Progenitor cell of endocrine pancreas (in vitro differentiated cells): Measurements from ENCODE around the gene C1orf87. TPM values are rescaled to one million over a fixed set of nuclear protein-coding genes. Genes with fewer than 3 reads are reported as not detected.

Experiments used
- DNase-seq: peaks from one replicate; pipeline ENCODE4 v3.0.0; 2021; ENCODE audit warnings: low spot score; ENCODE audit not compliant: unreplicated experiment
- H3K27ac Mint-ChIP-seq: 2 replicates; pipeline ENCODE4 v1.8.0; 2021; ENCODE audit warnings: mild to moderate bottlenecking, moderate library complexity, mixed read lengths
- H3K27me3 Mint-ChIP-seq: 2 replicates; pipeline ENCODE4 v1.8.0; 2021; ENCODE audit warnings: mixed read lengths
- H3K36me3 Mint-ChIP-seq: 2 replicates; pipeline ENCODE4 v1.8.0; 2022; ENCODE audit warnings: mixed read lengths; ENCODE audit not compliant: insufficient read depth
- H3K4me1 Mint-ChIP-seq: 2 replicates; pipeline ENCODE4 v1.8.0; 2021; ENCODE audit warnings: low read depth, mixed read lengths
- H3K4me3 Mint-ChIP-seq: 2 replicates; pipeline ENCODE4 v1.8.0; 2021; ENCODE audit warnings: low read depth, mild to moderate bottlenecking, moderate library complexity, mixed read lengths
- H3K9me3 Mint-ChIP-seq: 2 replicates; pipeline ENCODE4 v1.8.0; 2021; ENCODE audit warnings: low read depth, mixed read lengths
- total RNA-seq: library from RNA; stranded (reverse); gene quantifications from 2 replicates; pipeline ENCODE4 v1.2.1, GENCODE V29; 2021
- TF ChIP-seq, protein P1 (sequence below): fragments of 200-600 bp; sonication (generic); IDR thresholded peaks from one replicate; pipeline ENCODE4 v1.5.0; 2021; ENCODE audit warnings: antibody characterized with exemption, mild to moderate bottlenecking; ENCODE audit not compliant: unreplicated experiment

Gene C1orf87
- total RNA-seq, 1 donor from 2014 or later, result not detected

GRCh38 chr1:60031146-60031545, 42.4 kb downstream of the C1orf87 start:
- TF ChIP-seq, protein P1, sequence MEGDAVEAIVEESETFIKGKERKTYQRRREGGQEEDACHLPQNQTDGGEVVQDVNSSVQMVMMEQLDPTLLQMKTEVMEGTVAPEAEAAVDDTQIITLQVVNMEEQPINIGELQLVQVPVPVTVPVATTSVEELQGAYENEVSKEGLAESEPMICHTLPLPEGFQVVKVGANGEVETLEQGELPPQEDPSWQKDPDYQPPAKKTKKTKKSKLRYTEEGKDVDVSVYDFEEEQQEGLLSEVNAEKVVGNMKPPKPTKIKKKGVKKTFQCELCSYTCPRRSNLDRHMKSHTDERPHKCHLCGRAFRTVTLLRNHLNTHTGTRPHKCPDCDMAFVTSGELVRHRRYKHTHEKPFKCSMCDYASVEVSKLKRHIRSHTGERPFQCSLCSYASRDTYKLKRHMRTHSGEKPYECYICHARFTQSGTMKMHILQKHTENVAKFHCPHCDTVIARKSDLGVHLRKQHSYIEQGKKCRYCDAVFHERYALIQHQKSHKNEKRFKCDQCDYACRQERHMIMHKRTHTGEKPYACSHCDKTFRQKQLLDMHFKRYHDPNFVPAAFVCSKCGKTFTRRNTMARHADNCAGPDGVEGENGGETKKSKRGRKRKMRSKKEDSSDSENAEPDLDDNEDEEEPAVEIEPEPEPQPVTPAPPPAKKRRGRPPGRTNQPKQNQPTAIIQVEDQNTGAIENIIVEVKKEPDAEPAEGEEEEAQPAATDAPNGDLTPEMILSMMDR, result no peak
- DNase-seq, result no peak
- Mint-ChIP-seq H3K36me3 (no peaks in the 10 kb centered on the region), H3K4me1 (peaks cover 8% of the 10 kb centered on the region), H3K4me3 (no peak overlapping the region), H3K27me3 (no peaks in the 10 kb centered on the region), H3K9me3 (no peaks in the 10 kb centered on the region), H3K27ac (no peak overlapping the region)

DNA sequence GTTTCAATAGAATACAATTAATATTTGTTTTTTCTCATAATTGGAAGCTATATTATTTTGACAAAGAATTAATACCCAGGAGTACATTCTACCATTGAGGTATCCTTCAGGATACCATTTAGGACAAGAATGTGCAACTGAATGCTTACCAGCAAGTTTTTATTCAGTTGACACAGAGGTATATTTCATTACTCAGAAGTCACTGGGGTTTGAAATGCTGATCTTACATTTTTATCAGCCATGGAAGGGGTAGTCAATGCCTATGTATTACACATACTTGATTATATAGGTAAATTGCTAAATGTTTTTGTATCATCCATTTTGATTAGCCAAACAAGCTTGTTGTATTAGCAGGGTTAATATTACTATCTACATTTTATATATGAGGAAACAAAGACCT, 48.0 kb downstream of the C1orf87 start:
- H3K4me1 Mint-ChIP-seq, result no peaks in the 10 kb centered on the region
- H3K36me3 Mint-ChIP-seq, result no peaks in the 10 kb centered on the region
- no peak for DNase-seq
- peaks cover 4% of the 10 kb centered on the region for H3K27me3 Mint-ChIP-seq
- H3K27ac Mint-ChIP-seq, result no peak overlapping the region
- H3K4me3 Mint-ChIP-seq, result no peak overlapping the region
- TF ChIP-seq, protein P1, result no peak
- H3K9me3 Mint-ChIP-seq, result no peaks in the 10 kb centered on the region

GRCh38 chr1:60017508-60018205, 55.9 kb downstream of the C1orf87 start:
- Mint-ChIP-seq H3K27me3 (no peaks in the 10 kb centered on the region), H3K4me3 (no peak overlapping the region), H3K27ac (no peak overlapping the region)

DNA sequence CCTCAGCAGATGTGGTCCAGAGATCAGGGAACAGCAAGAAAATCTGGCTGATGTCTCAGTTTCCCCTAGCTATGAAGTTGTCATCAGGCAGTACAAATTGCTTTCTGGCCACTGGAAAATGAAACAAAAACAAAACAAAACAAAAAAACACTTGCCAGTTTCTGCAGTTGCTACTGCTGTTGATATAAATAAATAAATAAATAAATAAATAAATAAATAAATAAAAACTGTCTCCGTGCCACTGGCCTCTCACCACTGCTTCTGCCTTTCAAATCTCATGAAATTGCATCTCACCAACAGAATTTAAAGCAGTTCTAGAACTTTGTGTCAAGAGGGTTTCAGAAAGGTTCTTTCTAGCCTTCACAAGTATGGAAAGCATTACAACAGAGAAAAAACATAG, 62.9 kb downstream of the C1orf87 start:
- Mint-ChIP-seq H3K9me3 (peaks cover 4% of the 10 kb centered on the region), H3K36me3 (no peaks in the 10 kb centered on the region), H3K4me1 (no peaks in the 10 kb centered on the region), H3K4me3 (no peak overlapping the region), H3K27me3 (no peaks in the 10 kb centered on the region), H3K27ac (no peak overlapping the region)
- TF ChIP-seq, protein P1, result no peak
- DNase-seq, result no peak

More at GRCh38 chr1:60017508-60018205, 55.9 kb downstream of the C1orf87 start:
- no peaks in the 10 kb centered on the region for H3K9me3 Mint-ChIP-seq
- TF ChIP-seq, protein P1, result no peak
- H3K36me3 Mint-ChIP-seq, result no peaks in the 10 kb centered on the region
- DNase-seq, result no peak
- no peaks in the 10 kb centered on the region for H3K4me1 Mint-ChIP-seq

GRCh38 chr1:60008500-60008899, 65.1 kb downstream of the C1orf87 start:
- TF ChIP-seq, protein P1, result no peak
- no peak overlapping the region for H3K27ac Mint-ChIP-seq
- H3K36me3 Mint-ChIP-seq, result no peaks in the 10 kb centered on the region
- no peaks in the 10 kb centered on the region for H3K4me1 Mint-ChIP-seq
- H3K9me3 Mint-ChIP-seq, result peaks cover 4% of the 10 kb centered on the region
- H3K27me3 Mint-ChIP-seq, result no peaks in the 10 kb centered on the region
- no peak overlapping the region for H3K4me3 Mint-ChIP-seq
- DNase-seq, result no peak
